Ectodermal cell (in vitro differentiated cells): Measurements from ENCODE around the gene OR4P4. TPM values are rescaled to one million over a fixed set of nuclear protein-coding genes. Genes with fewer than 3 reads are reported as not detected.

Source experiments
- H3K27ac ChIP-seq: 2 replicates; pipeline ENCODE4 v1.7.0; 2013; ENCODE audit warnings: mild to moderate bottlenecking, low read depth, low read length; ENCODE audit not compliant: insufficient read depth, poor library complexity, severe bottlenecking
- H3K27me3 ChIP-seq: 2 replicates; pipeline ENCODE4 v1.7.0; 2013; ENCODE audit warnings: mild to moderate bottlenecking, low read length; ENCODE audit not compliant: insufficient read depth, control insufficient read depth, poor library complexity, severe bottlenecking
- H3K36me3 ChIP-seq: one replicate; pipeline ENCODE4 v1.7.0; 2013; ENCODE audit warnings: low read length; ENCODE audit not compliant: control insufficient read depth, insufficient read depth
- H3K4me1 ChIP-seq: one replicate; pipeline ENCODE4 v1.7.0; 2013; ENCODE audit warnings: low read length; ENCODE audit not compliant: control insufficient read depth, insufficient read depth
- H3K4me3 ChIP-seq: 2 replicates; pipeline ENCODE4 v1.7.0; 2013; ENCODE audit warnings: low read depth, low read length, control low read depth; ENCODE audit not compliant: insufficient read depth
- H3K9me3 ChIP-seq: 2 replicates; pipeline ENCODE4 v1.7.0; 2013; ENCODE audit warnings: mild to moderate bottlenecking, low read length, moderate library complexity; ENCODE audit not compliant: control insufficient read depth
- WGBS, 2 experiments: methylation state at CpG; one replicate each; pipeline ENCODE4 v1.1.7; 2013; ENCODE audit warnings: missing lambda C conversion rate in 2 of 2; 5-methylcytosine and 5-hydroxymethylcytosine counted together
- polyA plus RNA-seq, 4 experiments: library from polyadenylated mRNA; stranded (reverse); fragments of 50-300 nt; gene quantifications; one replicate each; pipeline ENCODE4 v1.2.3, GENCODE V29; 2013

The OR4P4 gene
- polyA plus RNA-seq (2013, experiment 1 of 4): not detected
- polyA plus RNA-seq (2013, experiment 2 of 4): not detected
- not detected for polyA plus RNA-seq (2013, experiment 3 of 4)
- not detected for polyA plus RNA-seq (2013, experiment 4 of 4)

DNA sequence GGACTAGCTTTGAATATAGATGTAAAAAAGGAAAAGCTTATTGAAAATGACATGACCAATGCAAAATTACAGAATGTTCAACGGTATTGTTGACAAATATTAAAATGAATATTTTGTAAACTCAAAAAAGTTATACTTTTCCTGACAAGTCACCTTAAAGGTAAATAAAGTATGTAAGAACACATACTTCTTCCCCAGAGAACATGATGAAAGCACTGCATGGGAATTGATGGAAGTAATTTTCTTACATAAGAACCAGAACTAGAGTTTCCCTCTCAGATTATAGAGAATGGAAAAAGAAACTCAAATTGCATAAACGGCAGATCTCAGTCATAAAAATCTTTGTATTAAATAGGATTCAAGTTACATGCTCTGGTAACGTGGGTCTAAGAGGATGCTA, at the start of gene OR4P4:
Gene OR4P4, plus strand, starts transcription at position 301 of the 400 bp plus-strand sequence.
- Histone ChIP-seq H3K27me3 (no peaks in the 10 kb centered on the region), H3K36me3 (no peaks in the 10 kb centered on the region), H3K4me3 (no peak within 1 kb of the TSS), H3K27ac (no peak within 1 kb of the TSS), H3K4me1 (no peaks in the 10 kb centered on the region), H3K9me3 (no peaks in the 10 kb centered on the region)
- 33 to 57% methylated on average over 1 to 2 of the region's 3 CpGs for WGBS, 2 experiments

DNA sequence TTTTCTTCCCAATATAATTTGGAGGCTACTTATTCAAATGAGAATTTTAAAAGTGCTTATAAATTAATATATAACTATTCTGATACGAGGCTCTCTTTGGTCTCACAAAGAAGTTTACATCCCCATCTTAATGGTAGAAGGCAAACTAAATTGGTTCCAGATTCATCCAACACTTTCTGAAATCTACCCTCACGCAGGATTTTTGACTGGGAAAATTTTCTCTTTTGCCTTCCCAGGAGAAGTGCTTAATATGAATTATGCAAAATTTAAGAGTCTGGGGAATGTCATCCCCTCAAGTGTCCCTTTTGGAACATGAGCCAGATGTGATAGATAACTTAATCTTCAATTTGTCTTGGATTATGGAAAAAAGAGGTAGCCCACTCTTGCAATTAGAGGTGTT, 27.4 kb upstream of the OR4P4 start, which contains the start of gene OR4C11:
Gene OR4C11, minus strand, starts transcription at position 101 of the 400 bp plus-strand sequence. CDS start 3,272 bp downstream, outside the sequence.
- H3K27ac ChIP-seq: no peak within 1 kb of the TSS
- peaks cover 2% of the 10 kb centered on the region for H3K9me3 ChIP-seq
- no peaks in the 10 kb centered on the region for H3K27me3 ChIP-seq
- no peaks in the 10 kb centered on the region for H3K4me1 ChIP-seq
- no peak within 1 kb of the TSS for H3K4me3 ChIP-seq
- no CpG with 5 or more reads among the region's 2 CpGs for WGBS, 2 experiments
- no peaks in the 10 kb centered on the region for H3K36me3 ChIP-seq

DNA sequence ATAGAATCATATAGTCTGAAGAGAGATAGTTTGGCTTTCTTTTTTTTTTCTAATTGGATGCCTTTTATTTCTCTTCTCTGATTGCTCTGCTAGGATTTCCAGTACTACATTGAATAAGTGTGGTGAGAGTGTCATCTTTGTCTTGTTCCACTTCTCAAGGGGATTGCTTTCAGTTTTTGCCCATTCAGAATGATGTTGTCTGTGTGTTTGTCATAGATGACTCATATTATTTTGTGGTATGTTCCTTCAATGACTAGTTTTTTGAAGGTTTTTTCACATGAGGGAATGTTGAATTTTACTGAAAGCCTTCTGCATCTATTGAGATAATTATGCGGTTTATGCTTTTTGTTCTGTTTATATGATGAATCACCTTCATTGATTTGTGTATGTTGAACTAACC, 10.4 kb upstream of the OR4P4 start:
- H3K9me3 ChIP-seq: no peaks in the 10 kb centered on the region
- no peaks in the 10 kb centered on the region for H3K27me3 ChIP-seq
- H3K36me3 ChIP-seq: no peaks in the 10 kb centered on the region
- WGBS, 2 experiments: 91 to 93% methylated on average over 1 of the region's 1 CpG
- no peak overlapping the region for H3K4me3 ChIP-seq
- H3K4me1 ChIP-seq: no peaks in the 10 kb centered on the region
- H3K27ac ChIP-seq: no peak overlapping the region

DNA sequence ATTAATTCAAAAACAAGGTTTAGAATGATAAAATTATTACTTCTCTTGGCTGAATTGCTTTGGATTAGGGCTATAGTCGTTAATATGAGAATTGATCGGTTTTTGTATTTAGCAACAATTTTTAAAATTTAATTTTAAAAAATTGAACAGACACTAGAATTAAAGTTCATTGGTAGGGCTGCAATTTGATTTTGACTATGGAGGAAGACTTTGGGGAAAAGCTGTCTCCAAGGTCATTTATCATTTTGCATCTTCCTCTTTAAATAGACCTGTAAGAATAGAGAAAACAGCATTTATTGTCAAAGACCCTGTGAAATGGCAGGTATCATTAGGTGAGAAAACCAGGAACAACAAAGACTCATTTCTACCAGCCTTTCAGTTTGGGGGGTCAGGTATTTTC, 13.1 kb downstream of the OR4P4 start, which contains the start of gene OR4S2:
Gene OR4S2, plus strand, starts transcription at position 301 of the 400 bp plus-strand sequence. CDS start 2,577 bp downstream, outside the sequence.
- no CpG with 5 or more reads among the region's 2 CpGs for WGBS, 2 experiments
- peaks cover 3% of the 10 kb centered on the region for H3K9me3 ChIP-seq
- H3K4me1 ChIP-seq: no peaks in the 10 kb centered on the region
- no peak within 1 kb of the TSS for H3K4me3 ChIP-seq
- H3K27me3 ChIP-seq: no peaks in the 10 kb centered on the region
- H3K36me3 ChIP-seq: no peaks in the 10 kb centered on the region
- no peak within 1 kb of the TSS for H3K27ac ChIP-seq

DNA sequence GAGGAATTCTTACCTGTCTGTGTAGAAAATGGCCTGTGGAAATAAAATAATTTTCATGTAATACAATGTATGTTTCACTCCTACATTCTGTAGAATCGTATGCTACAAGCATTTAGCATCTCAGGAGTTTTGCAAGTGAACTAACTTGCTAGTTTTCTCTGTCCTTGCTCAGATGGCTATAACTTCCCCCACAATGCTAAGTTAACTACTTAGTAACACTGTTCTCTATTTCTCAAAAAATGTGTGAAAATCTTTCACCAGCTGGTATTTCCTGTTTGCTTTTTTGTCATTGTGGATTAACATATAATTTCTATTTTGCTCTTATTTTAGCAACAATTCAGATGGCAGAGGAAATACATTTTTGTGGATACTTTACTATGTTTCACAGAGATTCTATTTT, 17.6 kb downstream of the OR4P4 start:
- H3K9me3 ChIP-seq: peaks cover 3% of the 10 kb centered on the region
- H3K36me3 ChIP-seq: no peaks in the 10 kb centered on the region
- no peak overlapping the region for H3K4me3 ChIP-seq
- 85% methylated on average over 1 of the region's 1 CpG; no CpG with 5 or more reads in 1 of the 2 experiments for WGBS, 2 experiments
- no peaks in the 10 kb centered on the region for H3K4me1 ChIP-seq
- H3K27ac ChIP-seq: no peak overlapping the region
- H3K27me3 ChIP-seq: no peaks in the 10 kb centered on the region

DNA sequence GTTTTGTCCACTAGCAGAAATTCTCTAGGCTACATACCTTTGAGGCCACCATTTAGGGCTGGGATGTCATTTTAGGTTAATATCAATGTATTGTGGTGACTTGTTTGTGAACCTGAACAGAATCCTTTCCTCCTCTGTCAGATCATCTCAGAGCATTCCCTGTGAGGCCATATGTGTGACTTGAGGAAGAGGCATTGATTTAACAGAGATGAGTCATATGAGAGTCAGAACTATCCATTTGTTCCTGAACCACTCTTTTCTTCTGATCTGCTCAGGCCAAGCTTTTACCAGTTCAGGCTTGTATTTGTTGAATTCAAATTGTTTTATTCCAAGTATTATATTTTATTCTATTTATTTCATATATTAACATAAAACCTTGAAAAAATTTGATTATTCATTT, 20.2 kb downstream of the OR4P4 start:
- H3K36me3 ChIP-seq: no peaks in the 10 kb centered on the region
- no peaks in the 10 kb centered on the region for H3K27me3 ChIP-seq
- H3K9me3 ChIP-seq: peaks cover 5% of the 10 kb centered on the region
- H3K4me1 ChIP-seq: no peaks in the 10 kb centered on the region
- H3K4me3 ChIP-seq: no peak overlapping the region
- no peak overlapping the region for H3K27ac ChIP-seq

DNA sequence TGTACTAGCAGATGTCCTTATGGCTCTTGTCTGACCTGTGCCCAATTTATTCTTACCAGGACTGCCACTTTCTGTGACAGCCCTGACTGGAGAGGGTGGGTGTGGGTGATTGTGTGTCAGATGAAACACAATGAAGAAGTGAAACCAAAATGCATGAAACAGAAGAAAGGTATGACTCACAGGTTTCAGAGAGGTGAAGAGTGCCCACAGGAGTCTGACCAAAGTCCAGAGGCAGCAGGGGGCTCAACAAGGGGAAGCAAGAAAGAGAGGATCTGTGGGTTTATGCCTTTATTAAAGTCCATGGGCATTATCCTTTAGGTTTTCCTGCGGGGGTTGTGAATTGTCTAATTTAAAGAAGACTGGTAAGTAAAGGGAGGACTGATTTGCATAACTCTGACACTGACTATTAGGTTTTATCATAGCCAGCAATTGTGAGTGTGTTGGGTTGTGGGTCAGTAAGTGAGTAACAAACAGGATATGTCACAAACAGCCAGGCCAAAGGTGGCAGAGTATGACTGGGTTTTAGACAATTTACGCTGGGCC, 23.2 kb downstream of the OR4P4 start:
- Histone ChIP-seq H3K9me3 (peaks cover 2% of the 10 kb centered on the region), H3K36me3 (no peaks in the 10 kb centered on the region), H3K4me1 (no peaks in the 10 kb centered on the region), H3K27me3 (no peaks in the 10 kb centered on the region), H3K27ac (no peak overlapping the region), H3K4me3 (no peak overlapping the region)
- WGBS, 2 experiments: 69 to 74% methylated on average over 1 to 2 of the region's 2 CpGs

DNA sequence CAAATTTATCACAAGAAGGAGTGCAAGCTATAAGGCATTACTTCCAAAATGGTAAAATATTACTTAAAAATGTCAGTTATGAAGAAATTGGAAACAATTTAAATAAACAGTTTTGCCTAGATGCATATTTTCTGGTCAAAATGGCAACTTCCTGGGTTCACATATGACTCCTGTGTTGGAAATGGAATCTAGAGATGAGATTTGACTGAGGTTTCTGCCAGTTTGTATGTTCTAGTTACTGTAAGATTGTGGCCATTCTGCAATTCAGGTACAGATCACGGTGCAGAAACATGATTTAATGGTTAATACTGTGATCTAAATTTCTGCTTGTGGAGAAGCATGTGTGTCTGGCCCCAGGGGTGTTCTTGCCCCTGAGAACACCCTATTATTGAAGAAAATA, 23.7 kb downstream of the OR4P4 start:
- 14 to 31% methylated on average over 1 of the region's 1 CpG for WGBS, 2 experiments
- H3K36me3 ChIP-seq: no peaks in the 10 kb centered on the region
- no peaks in the 10 kb centered on the region for H3K4me1 ChIP-seq
- no peak overlapping the region for H3K4me3 ChIP-seq
- no peaks in the 10 kb centered on the region for H3K27me3 ChIP-seq
- peaks cover 2% of the 10 kb centered on the region for H3K9me3 ChIP-seq
- no peak overlapping the region for H3K27ac ChIP-seq

DNA sequence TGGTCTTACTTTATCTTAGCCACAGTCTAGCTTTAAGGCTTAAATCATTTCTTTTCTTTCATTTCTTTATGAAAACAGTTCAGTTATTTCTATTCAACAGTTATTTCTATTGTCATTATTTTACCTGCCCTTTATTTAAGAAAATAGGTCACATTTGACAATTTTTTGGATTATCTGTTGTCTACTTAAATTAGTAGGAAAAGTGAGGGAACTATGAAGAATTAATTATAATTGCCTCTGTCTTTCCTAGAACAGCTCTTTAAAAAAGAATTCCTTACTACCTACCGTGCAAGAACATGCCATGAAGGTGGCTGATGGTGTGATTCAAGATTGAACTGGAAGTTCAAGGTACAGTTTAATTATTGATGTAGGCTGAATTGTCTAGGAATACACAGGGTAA, 27.0 kb downstream of the OR4P4 start, which contains the start of gene OR4C6:
Gene OR4C6, plus strand, starts transcription at position 301 of the 400 bp plus-strand sequence. CDS start 2,966 bp downstream, outside the sequence.
- H3K27ac ChIP-seq: no peak within 1 kb of the TSS
- H3K36me3 ChIP-seq: no peaks in the 10 kb centered on the region
- H3K9me3 ChIP-seq: peaks cover 8% of the 10 kb centered on the region
- 100% methylated on average over 1 of the region's 1 CpG; no CpG with 5 or more reads in 1 of the 2 experiments for WGBS, 2 experiments
- H3K4me3 ChIP-seq: no peak within 1 kb of the TSS
- no peaks in the 10 kb centered on the region for H3K27me3 ChIP-seq
- H3K4me1 ChIP-seq: no peaks in the 10 kb centered on the region

DNA sequence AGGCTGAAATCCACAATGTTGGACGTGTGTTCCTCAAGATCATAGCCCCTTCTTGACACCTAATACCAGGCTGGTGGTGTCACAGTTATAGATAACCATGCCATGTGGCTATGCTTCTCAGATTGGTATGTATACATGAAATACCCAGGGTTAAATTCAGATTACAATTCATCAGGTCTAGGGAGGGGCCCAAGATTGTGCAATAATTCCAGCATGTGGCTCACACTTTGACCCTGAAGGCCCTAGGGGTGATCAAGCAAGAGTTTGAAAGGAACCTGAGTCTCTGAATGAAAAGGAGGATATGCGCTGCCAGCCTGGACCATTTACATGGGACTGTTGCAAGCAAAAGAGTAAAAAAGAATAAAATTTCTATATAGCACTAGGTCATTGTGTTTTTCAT, 34.5 kb downstream of the OR4P4 start:
- Histone ChIP-seq H3K27ac (no peak overlapping the region), H3K36me3 (no peaks in the 10 kb centered on the region), H3K9me3 (peaks cover 6% of the 10 kb centered on the region), H3K4me3 (no peak overlapping the region), H3K4me1 (no peaks in the 10 kb centered on the region), H3K27me3 (no peaks in the 10 kb centered on the region)
- WGBS, 2 experiments: 0 to 50% methylated on average over 1 to 2 of the region's 2 CpGs
